GM20000 (cell line): Measurements from ENCODE around the gene SULF2.
"Not testable (repeated sequence)": the region's sequence is repeated elsewhere in the genome, so short reads cannot be mapped to it uniquely, and the experiment has no call there.

Source experiments
- DNase-seq: peaks from one replicate; pipeline ENCODE4 v3.0.0; 2012; ENCODE audit warnings: low spot score
- CTCF ChIP-seq: IDR thresholded peaks from 2 replicates; pipeline ENCODE4 v1.5.1; 2012; ENCODE audit warnings: mild to moderate bottlenecking, control low read depth; ENCODE audit errors: extremely low read depth, missing control alignments

SULF2 gene

GRCh38 chr20:47801759-47802158, 16.5 kb upstream of the SULF2 start:
- no peak for TF ChIP-seq CTCF

GRCh38 chr20:47801079-47801478, 15.8 kb upstream of the SULF2 start:
- no peak for DNase-seq

More at GRCh38 chr20:47801759-47802158, 16.5 kb upstream of the SULF2 start:
- no peak for DNase-seq

GRCh38 chr20:47800623-47801022, 15.3 kb upstream of the SULF2 start:
- DNase-seq = no peak
- TF ChIP-seq CTCF = no peak

More at GRCh38 chr20:47801079-47801478, 15.8 kb upstream of the SULF2 start:
- TF ChIP-seq CTCF = no peak

- no peak for DNase-seq
- no peak for TF ChIP-seq CTCF
Observed at GRCh38 chr20:47799116-47799715, 13.9 kb upstream of the SULF2 start.

GRCh38 chr20:47796971-47797370, 11.7 kb upstream of the SULF2 start:
- TF ChIP-seq CTCF = no peak
- no peak for DNase-seq

- TF ChIP-seq CTCF = no peak
- no peak for DNase-seq
Observed at GRCh38 chr20:47795214-47795907, 10.1 kb upstream of the SULF2 start.

GRCh38 chr20:47794264-47794663, 9.0 kb upstream of the SULF2 start:
- not testable (repeated sequence) for DNase-seq

- DNase-seq = no peak
- TF ChIP-seq CTCF = no peak
Observed at GRCh38 chr20:47792021-47792618, 6.8 kb upstream of the SULF2 start.
